ENCODE measurements around the gene GLIPR1.
"Not testable (repeated sequence)": the region's sequence is repeated elsewhere in the genome, so short reads cannot be mapped to it uniquely, and the experiment has no call there.

GRCh38 chr12:75484450-75484849 lies 3.9 kb downstream of the GLIPR1 start:
- not testable (repeated sequence) for TF ChIP-seq POLR2A (IDR thresholded peaks at IDR 0.05)
- TF ChIP-seq, protein P1, sequence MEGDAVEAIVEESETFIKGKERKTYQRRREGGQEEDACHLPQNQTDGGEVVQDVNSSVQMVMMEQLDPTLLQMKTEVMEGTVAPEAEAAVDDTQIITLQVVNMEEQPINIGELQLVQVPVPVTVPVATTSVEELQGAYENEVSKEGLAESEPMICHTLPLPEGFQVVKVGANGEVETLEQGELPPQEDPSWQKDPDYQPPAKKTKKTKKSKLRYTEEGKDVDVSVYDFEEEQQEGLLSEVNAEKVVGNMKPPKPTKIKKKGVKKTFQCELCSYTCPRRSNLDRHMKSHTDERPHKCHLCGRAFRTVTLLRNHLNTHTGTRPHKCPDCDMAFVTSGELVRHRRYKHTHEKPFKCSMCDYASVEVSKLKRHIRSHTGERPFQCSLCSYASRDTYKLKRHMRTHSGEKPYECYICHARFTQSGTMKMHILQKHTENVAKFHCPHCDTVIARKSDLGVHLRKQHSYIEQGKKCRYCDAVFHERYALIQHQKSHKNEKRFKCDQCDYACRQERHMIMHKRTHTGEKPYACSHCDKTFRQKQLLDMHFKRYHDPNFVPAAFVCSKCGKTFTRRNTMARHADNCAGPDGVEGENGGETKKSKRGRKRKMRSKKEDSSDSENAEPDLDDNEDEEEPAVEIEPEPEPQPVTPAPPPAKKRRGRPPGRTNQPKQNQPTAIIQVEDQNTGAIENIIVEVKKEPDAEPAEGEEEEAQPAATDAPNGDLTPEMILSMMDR (IDR thresholded peaks at IDR 0.05), result not testable (repeated sequence)
